Breast epithelium (tissue), 3 donors: ENCODE results near the gene LPAR5.

Experiments used
- CTCF ChIP-seq, 3 donors: fragments of 450-650 bp; IDR thresholded peaks; one replicate each; pipeline ENCODE4 v1.5.1; 2016 to 2017; ENCODE audit warnings: antibody characterized with exemption in 3 of 3, mild to moderate bottlenecking in 3 of 3, moderate library complexity in 3 of 3
- POLR2A ChIP-seq: fragments of 450-650 bp; IDR thresholded peaks from one replicate; pipeline ENCODE4 v1.6.1; 2016; ENCODE audit warnings: antibody characterized with exemption, mild to moderate bottlenecking, moderate library complexity

- TF ChIP-seq POLR2A = no peak
- no peak for TF ChIP-seq CTCF (IDR thresholded peaks at IDR 0.05)
These were observed 8.1 kb downstream of the LPAR5 start for GRCh38 chr12:6627616-6628015.
